Choroid plexus epithelial cell (primary cell): ENCODE measurements around the gene CD6.

Source experiments
- DNase-seq: peaks from one replicate; pipeline ENCODE4 v3.0.0-alpha.2; 2010; ENCODE audit warnings: low read depth
- H3K4me3 ChIP-seq: 2 replicates; pipeline ENCODE4 v1.5.1; 2011; ENCODE audit warnings: low read depth, mild to moderate bottlenecking, control low read depth, low read length, moderate library complexity
- TF ChIP-seq, protein P1 (sequence below): conservative IDR thresholded peaks from 2 replicates; pipeline ENCODE4 v1.5.1; 2011; ENCODE audit warnings: low read depth, mild to moderate bottlenecking, control low read depth, inconsistent platforms, low read length, moderate library complexity

The CD6 gene

DNA sequence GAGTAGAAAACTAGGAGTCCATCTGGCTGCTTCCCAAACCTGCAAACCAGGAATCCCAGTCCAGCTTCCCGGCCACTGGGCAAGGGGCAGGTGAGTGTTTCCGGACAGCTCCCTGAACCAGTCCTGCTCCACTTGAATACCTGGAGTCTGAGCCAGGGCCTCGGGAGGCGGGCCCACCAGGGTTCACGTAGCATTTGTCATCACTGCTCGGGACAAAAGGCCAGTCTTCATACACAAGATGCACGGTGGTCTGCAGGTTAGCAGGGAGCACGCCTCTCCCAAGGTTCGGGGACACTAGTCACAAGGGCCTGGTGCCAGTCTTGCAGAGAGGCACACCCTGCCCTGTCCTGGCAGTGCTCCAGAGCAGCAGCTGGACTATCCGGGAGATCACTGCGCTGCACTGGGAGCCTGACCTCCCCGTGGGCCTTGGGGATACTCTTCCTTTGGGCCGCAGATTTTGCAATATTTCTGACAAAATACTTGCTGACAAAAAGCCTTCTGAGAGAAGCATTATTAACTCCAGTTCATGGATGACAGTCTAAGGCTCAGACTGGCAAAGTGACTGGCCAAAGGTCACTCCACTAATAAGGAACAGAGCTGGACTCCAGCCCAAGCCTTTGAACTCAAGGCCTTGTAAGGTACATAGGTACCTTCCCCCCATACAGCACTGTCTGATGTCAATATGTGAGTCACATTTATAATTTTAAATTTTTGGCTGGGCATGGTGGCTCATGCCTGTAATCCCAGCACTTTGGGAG lies 25.1 kb downstream of the CD6 start:
- no peak for DNase-seq
- TF ChIP-seq, protein P1, sequence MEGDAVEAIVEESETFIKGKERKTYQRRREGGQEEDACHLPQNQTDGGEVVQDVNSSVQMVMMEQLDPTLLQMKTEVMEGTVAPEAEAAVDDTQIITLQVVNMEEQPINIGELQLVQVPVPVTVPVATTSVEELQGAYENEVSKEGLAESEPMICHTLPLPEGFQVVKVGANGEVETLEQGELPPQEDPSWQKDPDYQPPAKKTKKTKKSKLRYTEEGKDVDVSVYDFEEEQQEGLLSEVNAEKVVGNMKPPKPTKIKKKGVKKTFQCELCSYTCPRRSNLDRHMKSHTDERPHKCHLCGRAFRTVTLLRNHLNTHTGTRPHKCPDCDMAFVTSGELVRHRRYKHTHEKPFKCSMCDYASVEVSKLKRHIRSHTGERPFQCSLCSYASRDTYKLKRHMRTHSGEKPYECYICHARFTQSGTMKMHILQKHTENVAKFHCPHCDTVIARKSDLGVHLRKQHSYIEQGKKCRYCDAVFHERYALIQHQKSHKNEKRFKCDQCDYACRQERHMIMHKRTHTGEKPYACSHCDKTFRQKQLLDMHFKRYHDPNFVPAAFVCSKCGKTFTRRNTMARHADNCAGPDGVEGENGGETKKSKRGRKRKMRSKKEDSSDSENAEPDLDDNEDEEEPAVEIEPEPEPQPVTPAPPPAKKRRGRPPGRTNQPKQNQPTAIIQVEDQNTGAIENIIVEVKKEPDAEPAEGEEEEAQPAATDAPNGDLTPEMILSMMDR = no peak
- no peak overlapping the region for H3K4me3 ChIP-seq

DNA sequence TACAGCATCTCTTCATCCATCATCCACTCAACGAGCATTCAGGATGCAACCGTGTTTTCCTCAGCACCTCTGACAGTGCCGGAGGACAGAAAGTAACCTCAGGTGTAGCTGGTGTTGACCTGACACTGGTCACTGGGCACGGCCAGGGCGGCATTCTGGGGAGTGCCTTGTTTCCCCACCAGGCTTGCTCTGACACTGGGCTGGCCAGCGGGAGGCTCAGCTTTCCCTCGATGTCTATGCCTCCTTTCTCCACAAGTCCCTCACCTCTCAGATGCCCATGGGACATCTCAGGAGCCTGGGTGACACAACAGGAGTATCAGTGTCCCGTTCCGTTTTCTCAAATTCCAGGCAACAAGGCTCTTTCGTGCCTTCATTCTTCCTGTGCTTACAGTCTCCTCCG lies 28.9 kb downstream of the CD6 start:
- H3K4me3 ChIP-seq = no peak overlapping the region
- TF ChIP-seq, protein P1 = no peak
- no peak for DNase-seq

DNA sequence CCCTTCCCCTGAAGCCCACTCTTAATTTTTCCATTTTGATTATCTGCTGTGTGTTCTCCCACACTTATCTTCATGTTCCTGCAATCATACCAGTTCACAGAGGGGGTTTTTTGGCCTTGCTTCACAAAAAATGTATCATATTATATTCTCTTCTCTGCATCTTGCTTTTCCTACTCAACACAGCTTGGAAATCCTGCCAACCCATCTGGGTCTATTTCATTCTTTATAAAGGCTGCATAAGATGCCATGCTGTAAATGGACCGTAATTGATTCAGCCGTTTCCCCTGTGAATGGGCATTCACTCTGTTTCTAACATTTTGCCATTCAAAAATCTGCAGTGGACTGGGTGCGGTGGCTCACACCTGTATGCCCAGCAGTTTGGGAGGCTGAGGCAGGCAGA lies 30.5 kb downstream of the CD6 start:
- H3K4me3 ChIP-seq = no peak overlapping the region
- TF ChIP-seq, protein P1 = no peak
- no peak for DNase-seq

GRCh38 chr11:61002598-61002997 lies 31.1 kb downstream of the CD6 start:
- TF ChIP-seq, protein P1 = no peak
- DNase-seq = no peak
- H3K4me3 ChIP-seq = no peak overlapping the region

- TF ChIP-seq, protein P1 = no peak
- H3K4me3 ChIP-seq = no peak overlapping the region
- DNase-seq = peak; percentile 34
Measured at GRCh38 chr11:61004180-61004611, 32.7 kb downstream of the CD6 start.

DNA sequence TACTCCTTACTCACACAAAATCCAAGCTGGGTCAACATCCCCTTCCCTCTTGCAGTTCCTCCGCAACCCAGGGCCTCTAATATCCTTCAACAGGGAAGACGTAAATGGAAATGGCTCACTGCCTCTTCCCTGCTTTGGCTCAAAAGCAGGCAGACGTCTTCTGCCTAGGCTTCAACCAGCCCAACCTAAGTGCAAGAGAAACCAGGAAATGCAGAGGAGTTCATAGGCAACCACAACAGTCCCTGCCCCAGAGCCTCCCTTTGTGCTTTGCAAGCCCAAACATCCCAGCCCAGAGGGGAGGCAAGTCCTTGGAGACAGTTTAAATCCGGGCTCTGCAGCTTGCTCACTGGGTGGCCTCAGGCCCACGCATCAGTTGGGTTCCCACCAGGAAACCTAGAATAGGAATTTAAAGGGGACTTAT lies 33.3 kb downstream of the CD6 start:
- TF ChIP-seq, protein P1 = no peak
- DNase-seq = peak; percentile 19
- H3K4me3 ChIP-seq = no peak overlapping the region

DNA sequence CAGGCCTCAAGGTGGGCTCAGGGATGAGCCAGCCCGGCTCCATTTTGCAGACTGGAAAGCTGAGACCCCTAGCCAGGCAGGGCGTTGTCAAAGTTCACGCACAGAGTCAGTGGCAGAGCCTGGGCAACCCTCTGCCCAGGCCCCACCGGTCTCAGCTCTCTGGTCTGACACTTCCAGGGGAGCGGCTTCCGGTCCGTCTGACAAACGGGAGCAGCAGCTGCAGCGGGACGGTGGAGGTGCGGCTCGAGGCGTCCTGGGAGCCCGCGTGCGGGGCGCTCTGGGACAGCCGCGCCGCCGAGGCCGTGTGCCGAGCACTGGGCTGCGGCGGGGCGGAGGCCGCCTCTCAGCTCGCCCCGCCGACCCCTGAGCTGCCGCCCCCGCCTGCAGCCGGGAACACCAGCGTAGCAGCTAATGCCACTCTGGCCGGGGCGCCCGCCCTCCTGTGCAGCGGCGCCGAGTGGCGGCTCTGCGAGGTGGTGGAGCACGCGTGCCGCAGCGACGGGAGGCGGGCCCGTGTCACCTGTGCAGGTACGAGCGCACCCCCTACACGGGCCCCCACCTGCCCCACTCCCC lies 36.0 kb downstream of the CD6 start:
- TF ChIP-seq, protein P1 = no peak
- DNase-seq = no peak
- peak overlapping the region; percentile 10 for H3K4me3 ChIP-seq
